DMS53 (cell line): ENCODE results near the gene ARRB2.

Experiments used
- DNase-seq: peaks from one replicate; lab custom pipeline; 2025; lab: John Stamatoyannopoulos, UW

ARRB2 gene

GRCh38 chr17:4728124-4728523, 17.7 kb downstream of the ARRB2 start:
- no peak for DNase-seq

- DNase-seq = no peak
Measured at GRCh38 chr17:4733073-4733531, 22.7 kb downstream of the ARRB2 start.

DNA sequence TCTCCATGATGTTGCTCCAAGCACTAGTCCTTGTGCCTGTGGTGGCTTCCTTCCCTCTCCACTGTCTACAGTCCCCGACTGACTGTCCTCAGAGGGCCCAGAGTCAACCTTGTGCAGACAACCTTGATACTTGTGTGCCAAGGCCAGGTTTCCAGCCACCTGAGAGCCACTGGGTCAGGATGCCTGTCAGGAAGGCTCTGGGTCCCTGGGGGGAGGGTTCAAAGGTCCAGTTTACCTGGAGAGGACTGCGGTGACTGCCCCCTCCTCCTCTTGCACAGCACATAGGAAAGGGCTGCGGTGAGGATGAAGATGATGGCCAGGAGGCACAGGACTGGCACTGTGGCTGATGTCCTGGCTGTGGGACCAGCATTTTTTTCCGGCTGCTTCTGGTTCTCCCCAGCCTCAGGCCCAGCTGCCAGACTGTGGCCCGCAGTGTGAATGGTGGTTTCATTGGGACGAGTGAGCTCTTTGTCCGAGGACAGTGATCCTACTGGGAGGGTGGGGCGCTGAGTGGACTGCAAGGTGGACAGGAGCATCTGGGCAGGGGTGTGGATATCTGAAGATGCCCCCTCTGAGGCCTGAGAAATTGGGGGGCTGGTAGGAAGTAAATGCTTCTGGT, 24.5 kb downstream of the ARRB2 start:
- DNase-seq = no peak

- DNase-seq = no peak
Measured at GRCh38 chr17:4735876-4736651, 25.6 kb downstream of the ARRB2 start.

DNA sequence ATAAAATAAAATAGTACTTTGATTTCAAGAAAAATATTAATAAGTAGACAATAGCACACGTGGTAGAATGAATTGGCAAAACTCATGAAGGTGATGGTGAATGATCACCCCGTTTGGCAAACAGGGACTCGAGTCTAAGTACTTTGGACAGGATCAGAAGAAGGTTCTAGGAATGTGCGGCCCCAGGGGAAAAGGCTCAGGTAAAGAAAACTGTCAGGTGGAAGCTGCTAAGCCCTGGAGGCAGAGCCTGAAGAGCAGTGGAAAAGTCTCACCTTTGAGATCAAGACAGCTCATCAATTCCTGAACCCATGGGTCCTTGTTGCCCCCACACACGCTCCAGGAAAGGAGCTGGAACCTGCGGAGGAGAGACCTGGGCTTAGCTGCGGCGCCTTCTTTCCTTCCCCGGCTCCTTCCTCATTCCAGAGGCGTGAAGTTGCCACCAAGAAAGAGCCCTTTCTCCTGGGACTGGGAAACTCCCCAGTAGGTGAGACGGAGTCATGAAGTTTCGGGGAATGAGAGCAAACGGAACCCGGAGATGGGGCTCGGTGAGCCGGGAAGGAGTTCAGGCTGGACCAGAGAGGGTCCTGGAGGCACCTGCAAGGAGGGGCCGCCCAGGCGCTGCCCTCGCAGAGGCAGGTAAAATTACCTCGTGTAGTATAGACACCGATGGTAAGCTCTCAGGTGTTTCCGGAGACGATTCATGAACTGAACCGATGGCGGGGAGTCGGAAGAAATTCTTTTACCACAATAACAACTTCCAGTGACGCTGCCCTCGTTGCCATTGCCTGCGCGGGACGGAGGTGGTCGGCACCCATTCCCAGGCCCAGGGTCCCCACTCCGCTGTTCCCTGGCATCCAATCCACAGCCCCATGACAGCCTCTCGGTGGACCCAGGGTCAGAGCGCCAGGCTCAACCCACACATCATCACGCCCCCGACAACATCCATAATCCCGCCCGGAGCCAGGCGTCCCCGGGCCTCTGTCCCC, 28.0 kb downstream of the ARRB2 start:
- DNase-seq = peak; percentile 35

- peak; percentile 70 for DNase-seq
Measured at GRCh38 chr17:4739122-4740024, 28.9 kb downstream of the ARRB2 start, which contains the start of the genes CXCL16 and ZMYND15. Gene CXCL16 (minus strand): TSS chr17:4739928. CDS start chr17:4739339, 589 bp downstream. Gene ZMYND15 (plus strand): TSS chr17:4739833. CDS start chr17:4740549, 716 bp downstream.

DNA sequence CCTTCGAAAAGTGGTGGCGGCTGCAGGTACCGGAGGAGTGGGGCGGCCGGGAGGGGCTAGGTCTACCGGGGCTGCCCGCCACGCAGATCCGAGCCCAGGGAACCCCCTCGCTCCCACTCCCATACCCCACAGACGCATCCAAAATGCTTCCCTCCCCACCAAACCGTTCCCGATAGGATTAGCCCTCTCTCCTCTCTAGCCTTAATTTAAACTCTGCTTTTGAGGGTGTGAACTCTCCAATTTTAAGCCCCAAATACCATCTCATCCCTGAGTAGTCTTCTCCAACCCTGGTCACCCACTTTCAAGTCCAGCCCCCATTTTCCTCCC, 29.6 kb downstream of the ARRB2 start:
- DNase-seq = no peak

DNA sequence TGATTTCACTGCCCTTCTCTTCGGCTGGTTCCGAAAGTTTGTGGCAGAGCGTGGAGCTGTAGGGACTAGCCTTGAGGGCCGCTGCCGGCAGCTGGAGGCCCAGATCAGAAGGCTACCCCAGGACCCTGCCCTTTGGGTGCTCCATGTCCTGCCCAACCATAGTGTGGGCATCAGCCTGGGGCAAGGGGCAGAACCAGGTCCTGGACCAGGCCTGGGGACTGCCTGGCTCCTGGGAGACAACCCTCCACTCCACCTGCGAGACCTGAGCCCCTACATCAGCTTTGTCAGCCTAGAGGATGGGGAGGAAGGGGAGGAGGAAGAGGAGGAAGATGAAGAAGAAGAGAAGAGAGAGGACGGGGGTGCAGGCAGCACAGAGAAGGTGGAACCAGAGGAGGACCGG, 30.2 kb downstream of the ARRB2 start:
- no peak for DNase-seq

GRCh38 chr17:4741544-4741943, 31.1 kb downstream of the ARRB2 start:
- DNase-seq = no peak

GRCh38 chr17:4742133-4742532, 31.7 kb downstream of the ARRB2 start:
- no peak for DNase-seq

- no peak for DNase-seq
Measured at GRCh38 chr17:4742629-4743028, 32.2 kb downstream of the ARRB2 start.

GRCh38 chr17:4743216-4743615, 32.8 kb downstream of the ARRB2 start:
- DNase-seq = no peak

DNA sequence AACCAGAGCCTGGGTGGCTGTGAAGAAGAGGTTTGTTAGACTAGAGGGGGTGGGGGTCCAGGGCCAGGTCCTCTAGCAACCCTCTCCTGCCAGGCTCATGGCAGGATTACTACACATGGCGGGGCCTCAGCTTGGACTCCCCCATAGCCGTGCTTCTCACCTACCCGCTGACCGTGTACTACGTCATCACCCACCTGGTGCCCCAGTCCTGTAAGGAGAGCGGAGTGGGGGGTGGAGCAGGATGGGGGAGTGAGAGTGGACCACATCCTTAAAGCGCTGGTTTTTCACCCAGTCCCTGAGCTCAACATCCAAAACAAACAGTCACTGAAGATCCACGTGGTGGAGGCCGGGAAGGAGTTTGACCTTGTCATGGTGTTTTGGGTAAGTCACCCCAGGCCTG, 33.5 kb downstream of the ARRB2 start:
- no peak for DNase-seq

DNA sequence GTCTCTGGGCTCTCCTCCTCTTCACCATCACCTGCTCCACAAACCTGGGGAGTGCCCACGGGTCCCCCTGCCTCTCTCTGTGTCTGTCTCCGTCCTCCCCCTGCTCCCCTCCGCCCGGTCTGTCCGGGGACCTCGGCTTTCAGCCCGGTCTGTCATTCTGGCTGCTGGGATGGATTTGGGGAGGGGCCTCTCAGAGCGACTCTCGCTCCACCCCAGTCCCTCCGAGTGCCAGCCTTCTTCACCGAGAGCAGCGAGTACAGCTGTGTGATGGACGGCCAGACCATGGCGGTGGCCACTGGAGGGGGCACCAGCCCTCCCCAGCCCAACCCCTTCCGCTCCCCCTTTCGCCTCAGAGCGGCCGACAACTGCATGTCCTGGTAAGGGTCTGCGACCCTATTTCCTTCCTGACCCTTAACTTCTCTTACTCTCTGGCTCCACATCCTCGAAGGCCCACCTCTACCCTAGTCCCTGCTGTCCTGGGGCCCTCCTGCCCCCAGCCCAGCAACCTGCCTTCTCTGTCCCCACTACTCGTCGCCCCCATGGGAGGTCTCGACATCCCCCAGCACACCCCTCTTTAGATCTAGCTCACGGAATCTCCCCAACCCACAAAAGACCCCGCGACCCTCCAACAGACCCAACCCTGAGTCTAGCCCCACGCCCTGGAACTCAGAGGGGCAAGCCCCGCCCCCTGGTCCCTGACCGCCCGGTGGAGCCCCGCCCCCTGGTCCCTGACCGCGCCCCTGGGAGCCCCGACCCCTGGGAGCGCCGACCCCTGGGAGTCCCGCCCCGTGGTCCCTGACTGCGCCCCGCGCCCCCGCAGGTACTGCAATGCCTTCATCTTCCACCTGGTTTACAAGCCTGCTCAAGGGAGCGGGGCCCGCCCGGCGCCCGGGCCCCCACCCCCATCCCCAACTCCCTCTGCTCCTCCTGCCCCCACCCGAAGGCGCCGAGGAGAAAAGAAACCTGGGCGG, 34.9 kb downstream of the ARRB2 start:
- DNase-seq = peak; percentile 42

GRCh38 chr17:4747847-4748246, 37.4 kb downstream of the ARRB2 start:
- DNase-seq = no peak

DNA sequence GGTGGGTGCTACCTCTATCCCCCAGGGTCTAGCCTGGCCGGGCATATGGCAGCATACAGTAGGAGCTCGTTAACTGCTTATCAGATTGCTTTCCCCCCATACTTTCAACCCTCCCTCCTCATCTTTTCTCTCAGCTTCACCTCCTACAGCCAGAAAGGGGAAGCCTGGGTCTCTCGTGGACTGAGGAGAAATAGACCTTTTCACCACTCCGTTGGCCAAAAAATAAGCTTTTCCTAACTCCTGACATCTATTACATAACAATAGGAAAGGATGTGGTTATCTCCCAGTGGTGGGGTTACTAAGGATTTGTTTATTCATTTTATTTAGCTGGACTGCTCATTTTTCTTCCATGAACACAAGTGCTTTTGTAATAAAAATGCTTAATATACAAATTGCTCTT, 38.3 kb downstream of the ARRB2 start:
- no peak for DNase-seq

GRCh38 chr17:4750606-4751005, 40.2 kb downstream of the ARRB2 start:
- no peak for DNase-seq

GRCh38 chr17:4751932-4752331, 41.5 kb downstream of the ARRB2 start:
- DNase-seq = no peak

DNA sequence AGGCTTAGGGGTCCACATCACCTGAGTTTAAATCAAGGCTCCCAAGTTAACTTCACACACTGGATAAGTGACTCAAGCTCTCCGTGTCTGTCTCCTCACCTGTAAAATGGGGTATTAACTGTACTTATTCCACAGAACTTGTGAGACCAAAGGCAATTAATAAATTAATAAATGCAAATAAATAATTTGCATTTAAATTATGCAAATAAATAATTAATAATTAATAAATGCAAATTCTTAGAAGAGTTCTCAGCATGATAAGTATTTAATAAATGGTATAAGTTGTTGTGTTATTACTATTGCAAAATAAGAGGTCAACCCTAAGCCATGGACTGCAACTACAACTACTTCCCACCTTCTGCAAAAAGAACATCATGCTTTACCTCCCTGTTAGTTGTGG, 43.0 kb downstream of the ARRB2 start:
- no peak for DNase-seq

GRCh38 chr17:4759776-4760236, 49.4 kb downstream of the ARRB2 start:
- no peak for DNase-seq
